Measurements from ENCODE around the gene RAB27A. TPM values are rescaled to one million over a fixed set of nuclear protein-coding genes. Genes with fewer than 3 reads are reported as not detected.

The RAB27A gene
- total and polyA plus RNA-seq, 2 donors (not counting 1 experiment from before 2014, with no cell fraction given) = 14.4 to 47.4 TPM

DNA sequence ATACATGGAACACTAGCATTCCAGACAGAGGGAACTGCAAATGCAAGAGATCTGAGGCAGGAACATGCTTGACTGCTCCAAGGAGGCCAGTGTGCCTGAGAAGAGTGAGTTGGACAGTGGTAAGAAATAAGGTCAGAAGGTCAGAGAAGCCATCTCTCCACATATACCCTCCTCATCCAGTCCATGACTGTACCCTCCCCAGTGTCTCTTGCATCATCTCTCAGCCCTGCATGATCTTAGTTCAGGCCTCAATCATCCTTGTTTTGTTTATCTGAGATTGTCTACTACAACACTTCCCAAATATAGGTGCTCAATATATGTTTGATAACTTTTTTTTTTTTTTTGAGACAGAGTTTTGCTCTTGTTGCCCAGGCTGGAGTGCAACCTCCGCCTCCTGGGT, 87.4 kb downstream of the RAB27A start:
- Histone ChIP-seq H3K4me1 (ENCODE audit: control insufficient read depth, extremely low read depth, insufficient read depth, low read length) (no peaks in the 10 kb centered on the region), H3K27ac (ENCODE audit: insufficient read depth, low read length) (no peak overlapping the region), H3K4me2 (ENCODE audit: extremely low read depth, insufficient read depth, low read length) (no peak overlapping the region), H3K36me3 (ENCODE audit: control insufficient read depth, insufficient read depth, low read length) (no peaks in the 10 kb centered on the region), H3K9ac (ENCODE audit: insufficient read depth, low read length) (no peak overlapping the region), H3K79me2 (ENCODE audit: control insufficient read depth, insufficient read depth, low read length) (no peaks in the 10 kb centered on the region), H3K4me3 (replicated peaks in 1 of 4; ENCODE audit: control extremely low read depth in 1 of 4, insufficient read depth in 1 of 4, low read depth in 3 of 4, low read length in 4 of 4) (no peak overlapping the region), H3K9me3 (ENCODE audit: control insufficient read depth, insufficient read depth, low read depth, low read length) (no peaks in the 10 kb centered on the region), H3K27me3 (ENCODE audit: control insufficient read depth, insufficient read depth, low read length) (no peaks in the 10 kb centered on the region), H2AFZ (ENCODE audit: low read length) (no peak overlapping the region), H4K20me1 (ENCODE audit: control insufficient read depth, extremely low read depth, insufficient read depth, low read length) (no peaks in the 10 kb centered on the region)
- no peak for DNase-seq (ENCODE audit: low read depth in 2 of 2)
- TF ChIP-seq EZH2 (IDR thresholded peaks at IDR 0.05; ENCODE audit: low read length, missing control alignments) = no peak
- TF ChIP-seq, protein P1, sequence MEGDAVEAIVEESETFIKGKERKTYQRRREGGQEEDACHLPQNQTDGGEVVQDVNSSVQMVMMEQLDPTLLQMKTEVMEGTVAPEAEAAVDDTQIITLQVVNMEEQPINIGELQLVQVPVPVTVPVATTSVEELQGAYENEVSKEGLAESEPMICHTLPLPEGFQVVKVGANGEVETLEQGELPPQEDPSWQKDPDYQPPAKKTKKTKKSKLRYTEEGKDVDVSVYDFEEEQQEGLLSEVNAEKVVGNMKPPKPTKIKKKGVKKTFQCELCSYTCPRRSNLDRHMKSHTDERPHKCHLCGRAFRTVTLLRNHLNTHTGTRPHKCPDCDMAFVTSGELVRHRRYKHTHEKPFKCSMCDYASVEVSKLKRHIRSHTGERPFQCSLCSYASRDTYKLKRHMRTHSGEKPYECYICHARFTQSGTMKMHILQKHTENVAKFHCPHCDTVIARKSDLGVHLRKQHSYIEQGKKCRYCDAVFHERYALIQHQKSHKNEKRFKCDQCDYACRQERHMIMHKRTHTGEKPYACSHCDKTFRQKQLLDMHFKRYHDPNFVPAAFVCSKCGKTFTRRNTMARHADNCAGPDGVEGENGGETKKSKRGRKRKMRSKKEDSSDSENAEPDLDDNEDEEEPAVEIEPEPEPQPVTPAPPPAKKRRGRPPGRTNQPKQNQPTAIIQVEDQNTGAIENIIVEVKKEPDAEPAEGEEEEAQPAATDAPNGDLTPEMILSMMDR (conservative IDR thresholded peaks at IDR 0.05 in 1 of 2, IDR thresholded peaks at IDR 0.05 in 1 of 2; ENCODE audit: low read depth in 1 of 2, low read length in 2 of 2) = no peak

GRCh38 chr15:55198706-55199105, 90.9 kb downstream of the RAB27A start:
- Histone ChIP-seq H3K4me2 (ENCODE audit: extremely low read depth, insufficient read depth, low read length) (no peak overlapping the region), H3K27ac (ENCODE audit: insufficient read depth, low read length) (no peak overlapping the region), H3K4me1 (ENCODE audit: control insufficient read depth, extremely low read depth, insufficient read depth, low read length) (peaks cover 2% of the 10 kb centered on the region), H3K27me3 (ENCODE audit: control insufficient read depth, insufficient read depth, low read length) (no peaks in the 10 kb centered on the region), H3K9me3 (ENCODE audit: control insufficient read depth, insufficient read depth, low read depth, low read length) (no peaks in the 10 kb centered on the region), H3K79me2 (ENCODE audit: control insufficient read depth, insufficient read depth, low read length) (peaks cover 29% of the 10 kb centered on the region), H3K9ac (ENCODE audit: insufficient read depth, low read length) (no peak overlapping the region), H4K20me1 (ENCODE audit: control insufficient read depth, extremely low read depth, insufficient read depth, low read length) (no peaks in the 10 kb centered on the region), H2AFZ (ENCODE audit: low read length) (no peak overlapping the region), H3K36me3 (ENCODE audit: control insufficient read depth, insufficient read depth, low read length) (no peaks in the 10 kb centered on the region), H3K4me3 (replicated peaks in 1 of 4; ENCODE audit: control extremely low read depth in 1 of 4, insufficient read depth in 1 of 4, low read depth in 3 of 4, low read length in 4 of 4) (no peak overlapping the region)
- no peak for DNase-seq (ENCODE audit: low read depth in 2 of 2)
- TF ChIP-seq EZH2 (IDR thresholded peaks at IDR 0.05; ENCODE audit: low read length, missing control alignments) = no peak
- TF ChIP-seq, protein P1 (conservative IDR thresholded peaks at IDR 0.05 in 1 of 2, IDR thresholded peaks at IDR 0.05 in 1 of 2; ENCODE audit: low read depth in 1 of 2, low read length in 2 of 2) = no peak

GRCh38 chr15:55197719-55198118, 91.9 kb downstream of the RAB27A start:
- Histone ChIP-seq H3K4me2 (ENCODE audit: extremely low read depth, insufficient read depth, low read length) (peak overlapping the region; percentile 99), H3K27ac (ENCODE audit: insufficient read depth, low read length) (peak overlapping the region; percentile 94), H3K9ac (ENCODE audit: insufficient read depth, low read length) (no peak overlapping the region), H4K20me1 (ENCODE audit: control insufficient read depth, extremely low read depth, insufficient read depth, low read length) (no peaks in the 10 kb centered on the region), H3K4me3 (replicated peaks in 1 of 4; ENCODE audit: control extremely low read depth in 1 of 4, insufficient read depth in 1 of 4, low read depth in 3 of 4, low read length in 4 of 4) (peak overlapping the region; percentile 53 to 95 (median 75)), H3K4me1 (ENCODE audit: control insufficient read depth, extremely low read depth, insufficient read depth, low read length) (peaks cover 2% of the 10 kb centered on the region), H3K9me3 (ENCODE audit: control insufficient read depth, insufficient read depth, low read depth, low read length) (no peaks in the 10 kb centered on the region), H3K27me3 (ENCODE audit: control insufficient read depth, insufficient read depth, low read length) (no peaks in the 10 kb centered on the region), H3K36me3 (ENCODE audit: control insufficient read depth, insufficient read depth, low read length) (no peaks in the 10 kb centered on the region), H3K79me2 (ENCODE audit: control insufficient read depth, insufficient read depth, low read length) (peaks cover 39% of the 10 kb centered on the region), H2AFZ (ENCODE audit: low read length) (peak overlapping the region; percentile 100)
- TF ChIP-seq EZH2 (IDR thresholded peaks at IDR 0.05; ENCODE audit: low read length, missing control alignments) = no peak
- TF ChIP-seq, protein P1 (conservative IDR thresholded peaks at IDR 0.05 in 1 of 2, IDR thresholded peaks at IDR 0.05 in 1 of 2; ENCODE audit: low read depth in 1 of 2, low read length in 2 of 2) = no peak
- DNase-seq (ENCODE audit: low read depth in 2 of 2) = no peak

All from fibroblast of lung (primary cell).